Thyroid gland (tissue), 4 donors: Measurements from ENCODE around the gene NPIPB9. TPM values are rescaled to one million over a fixed set of nuclear protein-coding genes. Genes with fewer than 3 reads are reported as not detected.
"Not testable (repeated sequence)": the region's sequence is repeated elsewhere in the genome, so short reads cannot be mapped to it uniquely, and the experiment has no call there.

Experiments
- DNase-seq, 2 donors: peaks; one replicate each; pipeline ENCODE4 v3.0.0-alpha.2; 2019
- H3K27ac ChIP-seq, 3 donors: fragments of 200-600 bp; sonication (generic); 1 replicate in 2 of 3; 2 replicates in 1 of 3; pipeline ENCODE4 v1.5.1; 2016 to 2019; ENCODE audit warnings: mild to moderate bottlenecking in 1 of 3, moderate library complexity in 1 of 3
- H3K27me3 ChIP-seq: fragments of 200-600 bp; sonication (generic); one replicate; pipeline ENCODE4 v1.5.1; 2019
- H3K36me3 ChIP-seq, 2 donors: fragments of 200-600 bp; sonication (generic); one replicate each; pipeline ENCODE4 v1.5.1; 2016 to 2019
- H3K4me1 ChIP-seq, 2 donors: fragments of 200-600 bp; sonication (generic); one replicate each; pipeline ENCODE4 v1.5.1; 2017 to 2019
- H3K4me3 ChIP-seq, 3 donors: fragments of 200-600 bp; sonication (generic); replicated peaks in 1 of 3; 1 replicate in 2 of 3; 2 replicates in 1 of 3; pipeline ENCODE4 v1.5.1; 2016; ENCODE audit warnings: mild to moderate bottlenecking in 1 of 3
- H3K9me3 ChIP-seq: fragments of 200-600 bp; sonication (generic); one replicate; pipeline ENCODE4 v1.5.1; 2017
- WGBS, 2 donors: methylation state at CpG; one replicate each; pipeline ENCODE4 v1.1.5; 2017; 5-methylcytosine and 5-hydroxymethylcytosine counted together
- intact Hi-C: fragments of 100-400 bp; cut with DNase I; formaldehyde crosslinking; loops from one replicate; pipeline ENCODE4 v1.15.1; 2023
- total RNA-seq, 4 donors: library from RNA; depleted of rRNA; stranded (reverse); fragments of >200 nt; gene quantifications; one replicate each; pipeline ENCODE4 v1.2.3, GENCODE V29; 2016

NPIPB9 gene
- 1 to 10 TPM; 1.2 to 8.2 (median 2.0) TPM for total RNA-seq

DNA sequence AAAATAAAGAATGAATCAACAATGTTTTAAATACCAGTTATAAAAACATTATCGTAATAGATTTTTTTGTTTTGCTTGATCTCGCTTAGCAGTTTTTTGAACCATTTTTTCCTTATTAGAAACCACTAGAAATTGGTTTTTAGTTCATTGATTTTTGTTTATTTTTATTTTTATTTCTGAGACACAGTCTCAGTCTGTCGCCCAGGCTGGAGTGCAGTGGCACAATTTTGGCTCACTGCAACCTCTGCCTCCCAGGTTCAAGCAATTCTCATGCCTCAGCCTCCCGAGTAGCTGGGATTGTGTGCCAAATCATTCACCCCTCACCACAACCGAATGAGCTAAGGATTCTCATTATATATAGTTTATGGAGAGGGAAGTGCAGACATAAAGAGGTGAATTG, at the start of gene NPIPB9:
Gene NPIPB9 (plus strand): TSS at position 301 of the 400 bp plus-strand sequence.
- intact Hi-C loops, DNase-seq, H3K4me3 ChIP-seq, H3K4me1 ChIP-seq, H3K36me3 ChIP-seq, H3K27me3 ChIP-seq, H3K27ac ChIP-seq, H3K9me3 ChIP-seq: not testable (repeated sequence)
- no CpG with 5 or more reads among the region's 5 CpGs for WGBS, 2 donors

GRCh38 chr16:28704246-28704645, 47.3 kb upstream of the NPIPB9 start:
- no CpG with 5 or more reads among the region's 7 CpGs for WGBS, 2 donors
- intact Hi-C loops, H3K27me3 ChIP-seq, H3K4me3 ChIP-seq, H3K27ac ChIP-seq, H3K4me1 ChIP-seq, H3K9me3 ChIP-seq, DNase-seq, H3K36me3 ChIP-seq: not testable (repeated sequence)

GRCh38 chr16:28711220-28712083, 40.1 kb upstream of the NPIPB9 start, which contains the start of gene EIF3C:
EIF3C (plus strand) TSS chr16:28711464; CDS start chr16:28711687, 223 bp downstream.
- H3K27me3 ChIP-seq, intact Hi-C loops, H3K9me3 ChIP-seq, H3K36me3 ChIP-seq, H3K4me1 ChIP-seq, DNase-seq, H3K27ac ChIP-seq, H3K4me3 ChIP-seq: not testable (repeated sequence)
- WGBS, 2 donors, result no CpG with 5 or more reads among the region's 66 CpGs

GRCh38 chr16:28722852-28723650, 28.5 kb upstream of the NPIPB9 start:
- H3K36me3 ChIP-seq, H3K4me3 ChIP-seq, H3K9me3 ChIP-seq, H3K4me1 ChIP-seq, H3K27ac ChIP-seq, intact Hi-C loops, DNase-seq, H3K27me3 ChIP-seq: not testable (repeated sequence)
- 89 to 94% methylated on average over 11 to 14 of the region's 15 CpGs for WGBS, 2 donors

- H3K9me3 ChIP-seq, H3K27me3 ChIP-seq, DNase-seq, H3K36me3 ChIP-seq, intact Hi-C loops, H3K4me3 ChIP-seq, H3K27ac ChIP-seq, H3K4me1 ChIP-seq: not testable (repeated sequence)
- no CpG with 5 or more reads among the region's 5 CpGs for WGBS, 2 donors
Observed at GRCh38 chr16:28731253-28731652, 20.3 kb upstream of the NPIPB9 start.

DNA sequence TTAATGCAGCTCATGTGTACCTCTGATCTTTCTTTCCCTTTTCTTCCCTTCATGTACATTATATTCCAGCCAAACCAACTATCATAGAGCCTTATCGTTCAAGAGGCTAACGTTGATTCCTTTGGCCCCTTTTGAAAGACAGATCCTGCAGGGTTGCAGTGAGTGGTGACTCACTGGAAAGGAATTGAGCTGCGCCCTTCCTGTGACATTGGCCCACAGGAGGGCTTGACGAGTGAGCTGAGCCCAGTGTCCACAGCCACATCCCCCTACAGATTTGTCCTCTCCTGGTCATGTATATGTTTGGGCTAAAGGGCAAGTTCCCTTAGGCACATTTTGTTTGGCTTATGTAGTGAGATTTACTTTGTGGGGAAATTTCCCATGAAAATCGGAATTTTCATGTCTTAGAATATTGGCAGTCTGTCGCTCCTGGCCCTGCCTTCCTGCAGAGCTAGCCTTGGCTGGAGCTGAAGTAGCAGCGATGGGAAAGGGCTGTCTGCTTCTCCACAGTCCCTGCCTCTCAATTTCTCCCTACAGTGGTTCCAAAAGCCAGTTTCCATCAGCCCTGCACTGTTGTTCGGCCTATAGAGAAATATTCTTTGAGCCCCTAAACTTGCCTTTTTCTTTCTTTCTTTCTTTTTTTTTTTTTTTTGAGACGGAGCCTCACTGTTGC, 19.0 kb upstream of the NPIPB9 start:
- H3K27me3 ChIP-seq, H3K27ac ChIP-seq, intact Hi-C loops, H3K36me3 ChIP-seq, H3K4me3 ChIP-seq, H3K9me3 ChIP-seq, DNase-seq, H3K4me1 ChIP-seq: not testable (repeated sequence)
- 82% methylated on average over 2 of the region's 9 CpGs; no CpG with 5 or more reads in 1 of the 2 donors for WGBS, 2 donors

DNA sequence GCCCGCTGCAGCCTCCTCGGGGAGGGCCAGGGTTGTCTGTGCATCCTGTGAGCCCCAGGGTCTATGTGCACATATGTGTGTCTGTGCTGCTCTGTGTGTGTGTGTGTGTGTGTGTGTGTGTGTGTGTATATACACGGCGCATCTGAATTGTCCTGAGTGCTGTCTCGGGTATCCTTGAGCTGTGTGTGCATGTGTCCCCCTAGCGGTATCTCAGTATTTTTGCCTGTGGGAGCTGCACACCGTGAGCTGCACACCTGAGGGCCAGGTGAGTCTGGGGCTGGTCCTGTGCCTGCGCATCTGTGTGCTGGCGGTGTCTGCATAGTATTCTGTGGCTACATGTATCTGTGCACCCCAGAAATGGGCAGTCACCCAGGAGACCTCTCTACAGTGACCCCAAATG, 11.8 kb upstream of the NPIPB9 start:
- H3K27me3 ChIP-seq, H3K9me3 ChIP-seq, DNase-seq, H3K27ac ChIP-seq, H3K36me3 ChIP-seq, intact Hi-C loops, H3K4me1 ChIP-seq, H3K4me3 ChIP-seq: not testable (repeated sequence)
- WGBS, 2 donors, result 20% methylated on average over 2 of the region's 9 CpGs; no CpG with 5 or more reads in 1 of the 2 donors

GRCh38 chr16:28740631-28741030, 11.0 kb upstream of the NPIPB9 start:
- H3K9me3 ChIP-seq, H3K4me1 ChIP-seq, DNase-seq, H3K4me3 ChIP-seq, H3K36me3 ChIP-seq, intact Hi-C loops, H3K27me3 ChIP-seq, H3K27ac ChIP-seq: not testable (repeated sequence)
- no CpG with 5 or more reads among the region's 27 CpGs for WGBS, 2 donors

GRCh38 chr16:28741295-28741694, 10.3 kb upstream of the NPIPB9 start:
- H3K4me1 ChIP-seq, H3K9me3 ChIP-seq, H3K36me3 ChIP-seq, intact Hi-C loops, H3K27me3 ChIP-seq, H3K27ac ChIP-seq, DNase-seq, H3K4me3 ChIP-seq: not testable (repeated sequence)
- WGBS, 2 donors, result 61% methylated on average over 4 of the region's 9 CpGs; no CpG with 5 or more reads in 1 of the 2 donors

- not testable (repeated sequence) for H3K4me1 ChIP-seq
Observed at GRCh38 chr16:28746618-28747350, 4.8 kb upstream of the NPIPB9 start.

More at GRCh38 chr16:28746618-28747350, 4.8 kb upstream of the NPIPB9 start:
- H3K27ac ChIP-seq, H3K9me3 ChIP-seq, H3K27me3 ChIP-seq, H3K36me3 ChIP-seq, H3K4me3 ChIP-seq, intact Hi-C loops, DNase-seq: not testable (repeated sequence)
- 27 to 59% methylated on average over 3 of the region's 62 CpGs for WGBS, 2 donors
